Measurements from ENCODE around the gene TPK1.

Gene TPK1

GRCh38 chr7:144410441-144410840, 425.4 kb downstream of the TPK1 start:
- no peak overlapping the region for H2BK15ac ChIP-seq (replicated peaks; ENCODE audit: low read depth)
- no CpG with 5 or more reads among the region's 4 CpGs for WGBS (ENCODE audit: extremely low coverage, insufficient coverage, low lambda C conversion rate)
- DNase-seq, result no peak
- no peak overlapping the region for H4K5ac ChIP-seq (ENCODE audit: low read length)
- H3K27me3 ChIP-seq (ENCODE audit: insufficient read depth, low read length, poor library complexity), result no peaks in the 10 kb centered on the region
- H3K4me3 ChIP-seq (ENCODE audit: low read length), result no peak overlapping the region
- no peak overlapping the region for H3K27ac ChIP-seq (ENCODE audit: low read depth, low read length)
- no peak overlapping the region for H4K8ac ChIP-seq (ENCODE audit: low read depth, low read length)
- no peak overlapping the region for H3K56ac ChIP-seq (ENCODE audit: low read length)
- no peak overlapping the region for H2BK120ac ChIP-seq (ENCODE audit: low read depth, low read length)
- no peaks in the 10 kb centered on the region for H3K36me3 ChIP-seq (ENCODE audit: control insufficient read depth, insufficient read depth, low read length)
- no peak overlapping the region for H3K4me2 ChIP-seq (ENCODE audit: low read length)
- H3K4me1 ChIP-seq (ENCODE audit: control insufficient read depth, low read depth, low read length), result no peaks in the 10 kb centered on the region
- no peak overlapping the region for H3K23ac ChIP-seq (ENCODE audit: low read length)
- no peak overlapping the region for H3K4ac ChIP-seq (ENCODE audit: low read depth, low read length)
- no peak overlapping the region for H2BK5ac ChIP-seq (ENCODE audit: low read length)
- H3K9ac ChIP-seq (ENCODE audit: low read length), result no peak overlapping the region
- H2AK5ac ChIP-seq (ENCODE audit: low read length), result no peak overlapping the region
- H3K79me2 ChIP-seq (ENCODE audit: control insufficient read depth, insufficient read depth, low read length), result no peaks in the 10 kb centered on the region
- no peaks in the 10 kb centered on the region for H3K79me1 ChIP-seq (ENCODE audit: low read length)
- no peak overlapping the region for H3K18ac ChIP-seq (ENCODE audit: low read length)

GRCh38 chr7:144408121-144408520, 427.7 kb downstream of the TPK1 start:
- no peak for DNase-seq
- Histone ChIP-seq H2BK15ac (replicated peaks; ENCODE audit: low read depth) (no peak overlapping the region), H3K56ac (ENCODE audit: low read length) (no peak overlapping the region), H2BK5ac (ENCODE audit: low read length) (no peak overlapping the region), H3K27me3 (ENCODE audit: insufficient read depth, low read length, poor library complexity) (no peaks in the 10 kb centered on the region), H3K4me1 (ENCODE audit: control insufficient read depth, low read depth, low read length) (no peaks in the 10 kb centered on the region), H3K79me2 (ENCODE audit: control insufficient read depth, insufficient read depth, low read length) (no peaks in the 10 kb centered on the region), H3K4ac (ENCODE audit: low read depth, low read length) (no peak overlapping the region), H3K9ac (ENCODE audit: low read length) (no peak overlapping the region), H4K5ac (ENCODE audit: low read length) (no peak overlapping the region), H2AK5ac (ENCODE audit: low read length) (no peak overlapping the region), H4K8ac (ENCODE audit: low read depth, low read length) (no peak overlapping the region), H3K79me1 (ENCODE audit: low read length) (no peaks in the 10 kb centered on the region), H3K27ac (ENCODE audit: low read depth, low read length) (no peak overlapping the region), H3K4me2 (ENCODE audit: low read length) (no peak overlapping the region), H3K36me3 (ENCODE audit: control insufficient read depth, insufficient read depth, low read length) (no peaks in the 10 kb centered on the region), H3K23ac (ENCODE audit: low read length) (no peak overlapping the region), H3K4me3 (ENCODE audit: low read length) (no peak overlapping the region), H3K18ac (ENCODE audit: low read length) (no peak overlapping the region), H2BK120ac (ENCODE audit: low read depth, low read length) (no peak overlapping the region)
- no CpG with 5 or more reads among the region's 3 CpGs for WGBS (ENCODE audit: extremely low coverage, insufficient coverage, low lambda C conversion rate)

- Histone ChIP-seq H4K8ac (ENCODE audit: low read depth, low read length) (no peak overlapping the region), H2BK120ac (ENCODE audit: low read depth, low read length) (no peak overlapping the region), H2BK15ac (replicated peaks; ENCODE audit: low read depth) (no peak overlapping the region), H4K5ac (ENCODE audit: low read length) (no peak overlapping the region), H2BK5ac (ENCODE audit: low read length) (no peak overlapping the region), H2AK5ac (ENCODE audit: low read length) (no peak overlapping the region), H3K36me3 (ENCODE audit: control insufficient read depth, insufficient read depth, low read length) (no peaks in the 10 kb centered on the region), H3K4me3 (ENCODE audit: low read length) (no peak overlapping the region), H3K4me1 (ENCODE audit: control insufficient read depth, low read depth, low read length) (no peaks in the 10 kb centered on the region), H3K4me2 (ENCODE audit: low read length) (no peak overlapping the region), H3K27me3 (ENCODE audit: insufficient read depth, low read length, poor library complexity) (no peaks in the 10 kb centered on the region), H3K79me1 (ENCODE audit: low read length) (no peaks in the 10 kb centered on the region), H3K4ac (ENCODE audit: low read depth, low read length) (no peak overlapping the region), H3K79me2 (ENCODE audit: control insufficient read depth, insufficient read depth, low read length) (no peaks in the 10 kb centered on the region), H3K23ac (ENCODE audit: low read length) (no peak overlapping the region), H3K9ac (ENCODE audit: low read length) (no peak overlapping the region), H3K27ac (ENCODE audit: low read depth, low read length) (no peak overlapping the region), H3K56ac (ENCODE audit: low read length) (no peak overlapping the region), H3K18ac (ENCODE audit: low read length) (no peak overlapping the region)
- WGBS (ENCODE audit: extremely low coverage, insufficient coverage, low lambda C conversion rate), result no CpG with 5 or more reads among the region's 12 CpGs
- DNase-seq, result no peak
Measured at GRCh38 chr7:144407266-144407931, 428.5 kb downstream of the TPK1 start.

GRCh38 chr7:144404946-144405345, 430.9 kb downstream of the TPK1 start:
- H4K5ac ChIP-seq (ENCODE audit: low read length), result no peak overlapping the region

GRCh38 chr7:144403649-144404061, 432.2 kb downstream of the TPK1 start, which contains the start of gene NOBOX:
Gene NOBOX, minus strand, starts transcription at chr7:144403693.
- Histone ChIP-seq H2BK5ac (ENCODE audit: low read length) (no peak within 1 kb of the TSS), H3K56ac (ENCODE audit: low read length) (no peak within 1 kb of the TSS), H3K27me3 (ENCODE audit: insufficient read depth, low read length, poor library complexity) (no peaks in the 10 kb centered on the region), H3K27ac (ENCODE audit: low read depth, low read length) (no peak within 1 kb of the TSS), H3K79me2 (ENCODE audit: control insufficient read depth, insufficient read depth, low read length) (no peaks in the 10 kb centered on the region), H4K8ac (ENCODE audit: low read depth, low read length) (no peak within 1 kb of the TSS), H3K36me3 (ENCODE audit: control insufficient read depth, insufficient read depth, low read length) (no peaks in the 10 kb centered on the region), H3K4ac (ENCODE audit: low read depth, low read length) (no peak within 1 kb of the TSS), H3K4me1 (ENCODE audit: control insufficient read depth, low read depth, low read length) (no peaks in the 10 kb centered on the region), H3K4me3 (ENCODE audit: low read length) (no peak within 1 kb of the TSS), H3K79me1 (ENCODE audit: low read length) (no peaks in the 10 kb centered on the region), H3K9ac (ENCODE audit: low read length) (no peak within 1 kb of the TSS), H4K5ac (ENCODE audit: low read length) (no peak within 1 kb of the TSS), H3K23ac (ENCODE audit: low read length) (no peak within 1 kb of the TSS), H3K18ac (ENCODE audit: low read length) (no peak within 1 kb of the TSS), H2BK120ac (ENCODE audit: low read depth, low read length) (no peak within 1 kb of the TSS), H2AK5ac (ENCODE audit: low read length) (no peak within 1 kb of the TSS), H3K4me2 (ENCODE audit: low read length) (no peak within 1 kb of the TSS), H2BK15ac (replicated peaks; ENCODE audit: low read depth) (no peak within 1 kb of the TSS)
- DNase-seq, result no peak
- WGBS (ENCODE audit: extremely low coverage, insufficient coverage, low lambda C conversion rate), result no CpG with 5 or more reads among the region's 39 CpGs

More at GRCh38 chr7:144404946-144405345, 430.9 kb downstream of the TPK1 start:
- Histone ChIP-seq H3K27ac (ENCODE audit: low read depth, low read length) (no peak overlapping the region), H2BK5ac (ENCODE audit: low read length) (no peak overlapping the region), H3K18ac (ENCODE audit: low read length) (no peak overlapping the region), H3K4me1 (ENCODE audit: control insufficient read depth, low read depth, low read length) (no peaks in the 10 kb centered on the region), H2BK120ac (ENCODE audit: low read depth, low read length) (no peak overlapping the region), H3K56ac (ENCODE audit: low read length) (no peak overlapping the region), H3K9ac (ENCODE audit: low read length) (no peak overlapping the region), H3K4me3 (ENCODE audit: low read length) (no peak overlapping the region), H3K79me1 (ENCODE audit: low read length) (no peaks in the 10 kb centered on the region), H3K4me2 (ENCODE audit: low read length) (no peak overlapping the region), H3K27me3 (ENCODE audit: insufficient read depth, low read length, poor library complexity) (no peaks in the 10 kb centered on the region), H2AK5ac (ENCODE audit: low read length) (no peak overlapping the region), H4K8ac (ENCODE audit: low read depth, low read length) (no peak overlapping the region), H3K36me3 (ENCODE audit: control insufficient read depth, insufficient read depth, low read length) (no peaks in the 10 kb centered on the region), H3K4ac (ENCODE audit: low read depth, low read length) (no peak overlapping the region), H3K79me2 (ENCODE audit: control insufficient read depth, insufficient read depth, low read length) (no peaks in the 10 kb centered on the region), H3K23ac (ENCODE audit: low read length) (no peak overlapping the region), H2BK15ac (replicated peaks; ENCODE audit: low read depth) (no peak overlapping the region)
- no CpG with 5 or more reads among the region's 4 CpGs for WGBS (ENCODE audit: extremely low coverage, insufficient coverage, low lambda C conversion rate)
- DNase-seq, result no peak

GRCh38 chr7:144403102-144403501, 432.8 kb downstream of the TPK1 start:
- Histone ChIP-seq H3K79me2 (ENCODE audit: control insufficient read depth, insufficient read depth, low read length) (no peaks in the 10 kb centered on the region), H2BK120ac (ENCODE audit: low read depth, low read length) (no peak overlapping the region), H3K4me1 (ENCODE audit: control insufficient read depth, low read depth, low read length) (no peaks in the 10 kb centered on the region), H2AK5ac (ENCODE audit: low read length) (no peak overlapping the region), H4K5ac (ENCODE audit: low read length) (no peak overlapping the region), H3K27ac (ENCODE audit: low read depth, low read length) (no peak overlapping the region), H2BK15ac (replicated peaks; ENCODE audit: low read depth) (no peak overlapping the region), H3K9ac (ENCODE audit: low read length) (no peak overlapping the region), H3K18ac (ENCODE audit: low read length) (no peak overlapping the region), H4K8ac (ENCODE audit: low read depth, low read length) (no peak overlapping the region), H3K4me2 (ENCODE audit: low read length) (no peak overlapping the region), H3K23ac (ENCODE audit: low read length) (no peak overlapping the region), H3K36me3 (ENCODE audit: control insufficient read depth, insufficient read depth, low read length) (no peaks in the 10 kb centered on the region), H3K4ac (ENCODE audit: low read depth, low read length) (no peak overlapping the region), H3K79me1 (ENCODE audit: low read length) (no peaks in the 10 kb centered on the region), H3K56ac (ENCODE audit: low read length) (no peak overlapping the region), H2BK5ac (ENCODE audit: low read length) (no peak overlapping the region), H3K27me3 (ENCODE audit: insufficient read depth, low read length, poor library complexity) (no peaks in the 10 kb centered on the region), H3K4me3 (ENCODE audit: low read length) (no peak overlapping the region)
- no peak for DNase-seq
- WGBS (ENCODE audit: extremely low coverage, insufficient coverage, low lambda C conversion rate), result no CpG with 5 or more reads among the region's 11 CpGs

Measured in mesendoderm (in vitro differentiated cells).